MM.1S (cell line): ENCODE results near the gene CASS4.

Experiments used
- DNase-seq: peaks from one replicate; pipeline ENCODE4 v3.0.0-alpha.2; 2015
- H2AFZ ChIP-seq: fragments of 300-600 bp; sonication (generic); 2 replicates; pipeline ENCODE4 v1.6.0; 2016; ENCODE audit warnings: antibody characterized with exemption, low read length
- H3F3A ChIP-seq: fragments of 300-600 bp; sonication (generic); 2 replicates; pipeline ENCODE4 v1.6.1; 2016; ENCODE audit warnings: mild to moderate bottlenecking, antibody characterized with exemption, low read length, moderate library complexity, mixed read lengths; ENCODE audit not compliant: insufficient read depth
- H3K27ac ChIP-seq: fragments of 300-600 bp; sonication (generic); 2 replicates; pipeline ENCODE4 v1.5.1; 2016; ENCODE audit warnings: mild to moderate bottlenecking, low read length
- H3K27me3 ChIP-seq: fragments of 300-600 bp; sonication (generic); replicated peaks from 2 replicates; pipeline ENCODE4 v1.6.0; 2016; ENCODE audit warnings: low read length; ENCODE audit not compliant: insufficient read depth
- H3K36me3 ChIP-seq: fragments of 300-600 bp; sonication (generic); replicated peaks from 2 replicates; pipeline ENCODE4 v1.6.1; 2016; ENCODE audit warnings: mild to moderate bottlenecking, low read length, mixed read lengths; ENCODE audit not compliant: insufficient read depth
- H3K4me1 ChIP-seq: fragments of 300-600 bp; sonication (generic); 2 replicates; pipeline ENCODE4 v1.6.1; 2016; ENCODE audit warnings: low read length, mixed read lengths
- H3K4me2 ChIP-seq: fragments of 300-600 bp; sonication (generic); 2 replicates; pipeline ENCODE4 v1.6.0; 2016; ENCODE audit warnings: low read depth, low read length
- H3K4me3 ChIP-seq: fragments of 300-600 bp; sonication (generic); 2 replicates; pipeline ENCODE4 v1.5.1; 2016; ENCODE audit warnings: low read length, mixed read lengths
- H3K79me2 ChIP-seq: fragments of 300-600 bp; sonication (generic); 2 replicates; pipeline ENCODE4 v1.6.1; 2016; ENCODE audit warnings: mixed run types, low read length, mixed read lengths
- H3K9ac ChIP-seq: fragments of 300-600 bp; sonication (generic); 2 replicates; pipeline ENCODE4 v1.6.1; 2016; ENCODE audit warnings: low read length, mixed read lengths
- H3K9me2 ChIP-seq: fragments of 300-600 bp; sonication (generic); replicated peaks from 2 replicates; pipeline ENCODE4 v1.6.1; 2016; ENCODE audit warnings: mild to moderate bottlenecking, low read length, mixed read lengths; ENCODE audit not compliant: insufficient read depth
- H3K9me3 ChIP-seq: fragments of 300-600 bp; sonication (generic); replicated peaks from 2 replicates; pipeline ENCODE4 v1.6.1; 2016; ENCODE audit warnings: mild to moderate bottlenecking, low read length, mixed read lengths; ENCODE audit not compliant: insufficient read depth
- H4K20me1 ChIP-seq: fragments of 300-600 bp; sonication (generic); 2 replicates; pipeline ENCODE4 v1.6.1; 2016; ENCODE audit warnings: mild to moderate bottlenecking, low read length, moderate library complexity, mixed read lengths; ENCODE audit not compliant: insufficient read depth
- CTCF ChIP-seq: fragments of 300-600 bp; sonication (generic); IDR thresholded peaks from 2 replicates; pipeline ENCODE4 v1.5.1; 2016; ENCODE audit warnings: antibody characterized with exemption, low read length, mixed read lengths
- EZH2 ChIP-seq: fragments of 300-600 bp; sonication (generic); optimal IDR thresholded peaks from 2 replicates; pipeline ENCODE3; 2017; ENCODE audit warnings: low read depth, mild to moderate bottlenecking, antibody characterized with exemption, low read length, mixed read lengths
- EZH2phosphoT487 ChIP-seq: fragments of 300-600 bp; sonication (generic); IDR thresholded peaks from 2 replicates; pipeline ENCODE4 v1.6.1; 2018; ENCODE audit warnings: antibody characterized with exemption, low read length

CASS4 gene

DNA sequence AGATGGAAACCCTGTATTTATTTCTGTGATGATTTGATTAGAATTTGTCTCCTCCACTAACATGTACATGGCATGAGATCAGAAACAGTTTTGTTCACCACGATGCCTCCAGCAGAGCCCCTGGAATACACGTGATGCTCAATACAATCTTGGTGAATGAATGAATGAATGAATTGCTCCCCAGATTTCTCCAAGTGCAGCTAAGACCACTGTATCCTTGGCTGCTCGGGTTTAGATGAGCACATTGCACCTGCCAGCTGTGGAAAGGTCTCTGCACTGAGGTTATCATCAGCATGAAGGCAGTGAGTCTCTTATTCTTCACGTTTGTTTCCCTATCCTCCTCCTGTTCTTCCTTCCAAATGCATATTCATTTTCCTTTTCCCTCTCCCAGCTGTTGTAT lies 17.9 kb downstream of the CASS4 start:
- Histone ChIP-seq H3K9me3 (no peaks in the 10 kb centered on the region), H3K27ac (no peak overlapping the region), H3K4me2 (no peak overlapping the region), H3K4me3 (no peak overlapping the region), H3F3A (no peaks in the 10 kb centered on the region), H3K36me3 (no peaks in the 10 kb centered on the region), H3K27me3 (no peaks in the 10 kb centered on the region), H3K79me2 (no peaks in the 10 kb centered on the region), H3K9me2 (no peaks in the 10 kb centered on the region), H3K9ac (no peak overlapping the region), H3K4me1 (no peaks in the 10 kb centered on the region), H4K20me1 (no peaks in the 10 kb centered on the region), H2AFZ (no peak overlapping the region)
- no peak for DNase-seq
- TF ChIP-seq EZH2phosphoT487, result no peak
- TF ChIP-seq CTCF, result no peak
- TF ChIP-seq EZH2, result no peak

GRCh38 chr20:56430461-56430860 lies 18.4 kb downstream of the CASS4 start:
- DNase-seq, result no peak
- Histone ChIP-seq H3K79me2 (no peaks in the 10 kb centered on the region), H4K20me1 (no peaks in the 10 kb centered on the region), H3F3A (no peaks in the 10 kb centered on the region), H3K9ac (no peak overlapping the region), H3K27ac (no peak overlapping the region), H2AFZ (no peak overlapping the region), H3K27me3 (no peaks in the 10 kb centered on the region), H3K36me3 (no peaks in the 10 kb centered on the region), H3K4me2 (no peak overlapping the region), H3K4me3 (no peak overlapping the region), H3K4me1 (no peaks in the 10 kb centered on the region), H3K9me3 (no peaks in the 10 kb centered on the region), H3K9me2 (no peaks in the 10 kb centered on the region)
- TF ChIP-seq CTCF, result no peak
- TF ChIP-seq EZH2phosphoT487, result no peak
- no peak for TF ChIP-seq EZH2

DNA sequence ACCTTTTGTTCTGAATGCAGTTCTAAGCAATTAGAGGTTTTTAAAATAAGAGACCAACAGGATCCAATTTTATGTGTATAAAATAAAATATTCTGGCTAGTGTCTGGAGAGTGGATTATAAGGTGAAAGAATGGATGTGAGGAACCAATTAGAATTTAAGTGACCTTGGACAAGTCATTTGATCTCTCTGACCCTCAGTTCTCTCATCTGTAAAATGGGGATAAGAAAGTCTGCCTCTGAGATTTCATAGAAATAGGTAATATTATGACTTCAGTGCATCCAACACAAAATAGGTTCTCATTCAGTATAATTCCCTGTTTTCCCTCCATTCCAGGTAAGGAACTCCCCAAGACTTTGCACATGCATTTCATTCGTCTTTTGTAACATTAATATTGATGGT lies 18.9 kb downstream of the CASS4 start:
- no peak overlapping the region for H2AFZ ChIP-seq
- H4K20me1 ChIP-seq, result no peaks in the 10 kb centered on the region
- no peak overlapping the region for H3K27ac ChIP-seq
- no peaks in the 10 kb centered on the region for H3K9me3 ChIP-seq
- no peak for TF ChIP-seq EZH2phosphoT487
- no peak for TF ChIP-seq CTCF
- no peak for TF ChIP-seq EZH2
- no peak overlapping the region for H3K4me3 ChIP-seq
- no peak for DNase-seq
- no peak overlapping the region for H3K9ac ChIP-seq
- H3K4me2 ChIP-seq, result no peak overlapping the region
- H3K79me2 ChIP-seq, result no peaks in the 10 kb centered on the region
- no peaks in the 10 kb centered on the region for H3F3A ChIP-seq
- no peaks in the 10 kb centered on the region for H3K9me2 ChIP-seq
- no peaks in the 10 kb centered on the region for H3K4me1 ChIP-seq
- H3K27me3 ChIP-seq, result no peaks in the 10 kb centered on the region
- H3K36me3 ChIP-seq, result no peaks in the 10 kb centered on the region

DNA sequence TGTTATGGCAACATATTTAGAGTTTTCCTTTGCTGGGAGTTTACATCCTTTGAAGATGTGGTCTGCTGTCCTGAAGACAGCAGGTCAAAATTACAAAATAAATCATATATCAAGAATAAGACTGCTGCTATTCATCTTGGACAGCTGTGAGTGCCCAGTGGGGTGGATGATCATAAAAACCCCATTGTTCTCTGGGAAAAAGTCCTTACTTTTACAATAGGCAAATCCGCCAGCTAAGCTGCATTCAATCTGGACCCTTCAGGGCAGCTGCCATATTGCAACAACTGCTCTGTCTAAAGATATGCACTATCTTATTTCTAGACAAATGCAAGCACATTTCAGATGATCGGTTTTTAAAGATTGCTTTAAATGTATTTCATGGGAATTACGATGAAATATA lies 19.4 kb downstream of the CASS4 start:
- no peak for TF ChIP-seq EZH2phosphoT487
- no peak for TF ChIP-seq EZH2
- no peak for TF ChIP-seq CTCF
- Histone ChIP-seq H3K4me2 (no peak overlapping the region), H2AFZ (no peak overlapping the region), H3K79me2 (no peaks in the 10 kb centered on the region), H3K36me3 (no peaks in the 10 kb centered on the region), H3K4me3 (no peak overlapping the region), H3K9me3 (no peaks in the 10 kb centered on the region), H3K9ac (no peak overlapping the region), H3K9me2 (no peaks in the 10 kb centered on the region), H3F3A (no peaks in the 10 kb centered on the region), H3K4me1 (no peaks in the 10 kb centered on the region), H4K20me1 (no peaks in the 10 kb centered on the region), H3K27ac (no peak overlapping the region), H3K27me3 (no peaks in the 10 kb centered on the region)
- no peak for DNase-seq
